ENCODE results near the gene NUP153.

GRCh38 chr6:17710331-17710730 is 3.6 kb upstream of the NUP153 start:
- TF ChIP-seq CTCF (IDR thresholded peaks at IDR 0.05; ENCODE audit: low read depth, low read length, poor library complexity, severe bottlenecking) (no peak), EZH2phosphoT487 (IDR thresholded peaks at IDR 0.05; ENCODE audit: borderline replicate concordance, low read length) (no peak)

All from DOHH2 (cell line).